ENCODE results near the gene PDIA6.
"Not testable (repeated sequence)": the region's sequence is repeated elsewhere in the genome, so short reads cannot be mapped to it uniquely, and the experiment has no call there.

PDIA6 gene

GRCh38 chr2:10806543-10806942 is 6.0 kb downstream of the PDIA6 start:
- DNase-seq, result no peak

DNA sequence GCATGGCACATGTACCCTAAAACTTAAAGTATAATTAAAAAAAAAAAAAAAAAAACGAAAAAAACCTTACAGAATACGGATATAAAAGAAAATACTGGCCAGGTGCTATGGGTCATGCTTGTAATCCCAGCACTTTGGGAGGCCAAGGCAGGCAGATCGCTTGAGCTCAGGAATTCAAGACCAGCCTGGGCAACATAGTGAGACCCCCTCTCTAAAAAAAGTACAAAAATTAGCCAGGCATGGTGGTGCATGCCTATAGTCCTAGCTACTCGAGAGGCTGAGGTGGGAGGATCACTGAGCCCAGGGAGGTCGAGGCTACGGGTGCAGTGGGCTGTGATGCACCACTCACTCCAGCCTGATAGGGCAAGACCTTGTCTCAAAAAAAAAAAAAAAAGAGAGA is 6.6 kb downstream of the PDIA6 start:
- not testable (repeated sequence) for DNase-seq

GRCh38 chr2:10802657-10803056 is 9.9 kb downstream of the PDIA6 start:
- DNase-seq, result no peak

GRCh38 chr2:10800163-10800562 is 12.4 kb downstream of the PDIA6 start:
- no peak for DNase-seq

GRCh38 chr2:10798783-10799182 is 13.8 kb downstream of the PDIA6 start:
- no peak for DNase-seq

- no peak for DNase-seq
Measured at GRCh38 chr2:10796703-10797102, 15.9 kb downstream of the PDIA6 start.

DNA sequence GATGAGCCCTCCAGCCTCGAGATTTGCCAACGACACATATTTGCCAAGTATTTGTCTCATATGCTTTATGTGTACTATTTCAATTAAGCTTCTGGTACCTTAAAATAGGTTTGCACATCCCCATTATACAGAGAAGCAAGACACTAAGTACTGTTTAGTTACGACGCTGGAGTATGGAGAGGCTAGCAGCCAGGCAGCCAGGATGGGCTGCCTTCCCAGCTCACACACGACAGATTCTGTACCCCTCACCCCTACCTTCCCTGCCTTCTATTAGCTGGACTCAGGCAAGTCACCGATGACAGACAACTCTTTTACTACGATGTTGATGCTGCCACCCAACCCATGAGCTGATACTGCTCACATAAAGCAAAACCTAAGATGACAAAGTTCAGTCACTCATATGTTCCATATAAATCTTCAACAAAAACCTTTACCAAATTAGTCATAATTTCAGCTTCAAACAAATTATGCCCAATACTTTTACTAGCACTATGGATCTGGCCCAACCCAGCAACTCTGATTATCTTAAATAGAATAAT is 17.0 kb downstream of the PDIA6 start:
- no peak for DNase-seq

- no peak for DNase-seq
Measured at GRCh38 chr2:10794876-10795275, 17.7 kb downstream of the PDIA6 start.

DNA sequence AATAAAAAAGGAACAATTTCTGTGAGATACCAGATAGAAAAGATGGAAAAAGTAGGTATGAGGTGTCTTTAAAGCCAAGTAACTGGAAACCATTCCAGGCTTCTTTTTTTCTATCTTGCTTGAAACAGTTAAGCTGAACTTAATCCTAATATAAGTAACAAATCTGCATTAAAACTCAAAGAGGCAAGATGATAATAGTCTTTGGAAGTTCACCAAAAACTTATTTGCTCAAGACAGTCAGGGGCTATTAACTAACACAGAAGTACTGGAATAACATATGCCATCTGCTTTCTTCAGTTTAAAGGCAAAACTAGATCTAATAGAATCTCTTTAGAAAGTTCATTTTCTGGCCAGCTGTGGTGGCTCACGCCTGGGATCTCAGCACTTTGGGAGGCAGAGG is 18.8 kb downstream of the PDIA6 start:
- no peak for DNase-seq

DNA sequence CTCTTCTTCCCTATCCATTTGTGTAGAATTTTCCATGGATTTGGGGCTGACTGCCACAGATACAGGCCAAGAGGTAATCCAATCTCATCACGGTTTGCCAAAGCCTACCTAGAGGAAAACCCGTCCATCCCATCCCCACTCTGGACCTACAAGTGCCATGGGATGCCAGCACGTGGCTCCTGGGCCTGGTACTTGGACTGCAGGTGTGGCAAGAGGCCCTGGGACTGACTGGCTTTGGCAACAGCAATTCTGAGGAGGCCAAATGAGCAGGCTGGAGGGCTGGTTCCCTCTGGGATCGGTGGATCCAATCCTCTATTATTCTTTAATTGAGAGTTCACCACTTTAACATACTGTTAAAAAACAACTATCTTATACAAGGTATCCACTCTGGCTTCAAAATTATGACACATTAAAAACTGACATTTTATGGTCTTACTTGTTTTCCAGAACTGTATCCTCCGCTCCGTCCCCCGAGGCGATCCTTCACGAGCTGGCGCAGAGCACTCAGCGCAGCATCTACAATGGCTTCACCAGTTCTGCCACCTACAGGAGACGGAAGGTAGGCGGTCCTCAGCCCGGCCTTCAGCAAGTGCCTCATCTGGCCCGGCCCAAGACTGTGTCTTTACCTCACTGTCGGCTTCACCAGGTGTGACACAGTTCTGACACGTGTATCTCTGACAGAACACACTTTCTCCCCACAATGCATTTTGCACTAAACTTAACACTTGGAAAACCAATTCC is 19.8 kb downstream of the PDIA6 start:
- no peak for DNase-seq

DNA sequence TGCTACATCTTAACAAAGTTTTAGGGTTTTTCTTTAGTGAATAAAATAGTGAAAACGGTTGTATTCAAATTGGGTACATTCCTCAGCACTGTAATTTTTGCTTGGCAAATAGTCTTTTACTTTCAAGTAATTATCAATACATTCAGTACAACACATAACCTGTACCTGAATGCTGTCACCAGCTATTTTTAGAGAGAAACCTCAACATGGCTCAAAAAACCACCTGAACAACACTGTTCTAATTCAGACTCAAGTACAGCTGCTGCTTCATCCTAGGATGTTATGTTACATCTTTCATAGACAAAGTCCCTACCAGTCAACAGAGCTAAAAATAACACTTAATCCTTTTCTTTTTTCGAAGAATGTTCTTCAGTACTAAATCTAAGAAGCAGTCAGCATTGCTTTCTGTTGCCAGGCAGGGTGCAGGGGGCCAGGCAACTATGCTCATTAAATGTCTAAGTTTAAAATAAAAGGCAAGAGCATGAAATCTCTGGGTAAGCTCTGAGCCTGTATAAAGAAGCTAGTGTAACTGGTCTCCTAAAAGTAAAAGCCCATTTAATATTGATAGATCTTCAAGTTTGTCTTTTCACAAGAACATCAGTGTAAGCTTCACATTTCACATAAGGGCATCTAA is 20.5 kb downstream of the PDIA6 start:
- DNase-seq, result no peak

GRCh38 chr2:10790228-10790973 is 22.2 kb downstream of the PDIA6 start:
- no peak for DNase-seq

DNA sequence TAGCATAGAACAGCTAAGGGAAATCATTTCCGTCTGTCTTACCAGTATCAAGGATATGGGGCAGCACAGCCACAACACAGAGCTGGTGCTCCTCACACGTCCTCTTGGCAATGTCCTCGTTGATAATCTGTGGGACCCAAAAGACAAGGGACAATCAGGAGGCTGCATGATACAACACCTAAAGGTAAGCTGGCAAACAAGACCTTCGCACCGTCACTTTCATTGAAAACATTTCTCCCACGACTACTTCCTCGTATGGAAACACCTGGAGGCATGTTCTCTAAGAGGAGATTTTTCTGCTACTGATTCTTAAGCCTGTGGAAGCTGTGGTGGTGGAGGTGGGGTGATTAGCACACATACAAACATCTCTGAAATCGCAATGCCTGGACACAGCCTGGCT is 23.7 kb downstream of the PDIA6 start:
- DNase-seq, result no peak

- no peak for DNase-seq
Measured at GRCh38 chr2:10787176-10787968, 25.2 kb downstream of the PDIA6 start.

- no peak for DNase-seq
Measured at GRCh38 chr2:10786240-10786982, 26.2 kb downstream of the PDIA6 start.

DNA sequence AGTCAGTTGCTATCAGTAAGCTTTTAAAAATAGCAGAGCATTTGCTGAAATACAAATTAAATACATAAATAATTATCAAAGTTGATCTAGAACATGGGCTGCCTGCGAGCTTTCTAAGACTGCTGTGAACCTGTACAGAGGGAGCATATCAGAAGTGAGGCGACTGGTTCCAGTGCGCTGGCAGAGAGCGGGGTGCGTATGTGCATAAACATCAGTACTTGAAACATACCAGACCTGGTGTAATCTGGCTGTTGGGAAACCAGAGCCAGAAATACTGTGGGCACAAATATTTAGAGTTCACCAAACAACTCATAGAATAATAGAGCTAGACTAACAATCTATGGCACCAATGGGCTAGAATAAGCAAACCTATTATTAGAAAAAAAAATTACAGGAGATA is 27.3 kb downstream of the PDIA6 start:
- DNase-seq, result no peak

DNA sequence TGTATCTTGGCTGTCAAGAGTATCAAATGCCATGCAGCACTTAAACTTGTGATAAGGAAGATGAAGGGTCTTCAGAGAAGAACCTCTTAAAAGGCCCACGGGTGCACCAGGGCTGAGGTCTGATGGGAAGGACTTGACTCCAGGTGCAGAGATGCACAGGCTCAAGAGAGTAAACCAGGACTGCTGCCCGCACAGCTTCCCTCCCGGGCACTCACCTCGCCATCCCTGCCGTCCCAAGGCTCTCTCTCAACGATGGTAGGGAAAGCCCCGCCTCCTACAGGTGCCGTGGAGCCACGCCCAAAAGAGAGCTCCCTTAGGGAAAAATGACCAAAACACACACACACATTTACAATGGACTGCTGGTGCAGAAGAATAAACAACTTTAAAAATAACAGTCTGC is 27.9 kb downstream of the PDIA6 start:
- no peak for DNase-seq

- no peak for DNase-seq
Measured at GRCh38 chr2:10783421-10783820, 29.2 kb downstream of the PDIA6 start.

GRCh38 chr2:10781746-10782145 is 30.8 kb downstream of the PDIA6 start:
- DNase-seq, result no peak

DNA sequence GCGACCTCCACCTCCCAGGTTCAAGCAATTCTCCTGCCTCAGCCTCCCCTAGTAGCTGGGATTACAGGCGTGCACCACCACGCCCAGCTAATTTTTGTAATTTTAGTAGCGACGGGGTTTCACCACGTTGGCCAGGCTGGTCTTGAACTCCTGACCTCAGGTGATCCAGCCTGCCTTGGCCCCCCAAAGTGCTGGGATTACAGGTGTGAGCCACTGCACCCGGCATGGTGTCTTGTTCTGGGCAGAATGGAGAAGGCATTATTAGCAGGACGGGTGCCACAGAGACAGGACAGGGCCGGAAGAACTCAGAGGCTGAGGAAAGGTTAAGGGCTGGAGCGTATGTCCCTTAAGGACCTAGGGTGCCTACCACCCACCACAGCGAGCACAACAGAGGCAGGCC is 31.8 kb downstream of the PDIA6 start:
- not testable (repeated sequence) for DNase-seq

GRCh38 chr2:10780491-10780820 is 32.1 kb downstream of the PDIA6 start:
- no peak for DNase-seq

GRCh38 chr2:10779776-10780490 is 32.7 kb downstream of the PDIA6 start:
- no peak for DNase-seq
